Muscle of leg (tissue), 11 donors: ENCODE measurements around the gene ABLIM2. TPM values are rescaled to one million over a fixed set of nuclear protein-coding genes. Genes with fewer than 3 reads are reported as not detected.

Experiments
- DNase-seq: peaks from one replicate; pipeline ENCODE4 v3.0.0; 2013
- H3K27ac ChIP-seq: one replicate; pipeline ENCODE4 v1.5.1; 2013; ENCODE audit warnings: mild to moderate bottlenecking, low read length, control low read depth
- H3K27me3 ChIP-seq: one replicate; pipeline ENCODE4 v1.6.1; 2013; ENCODE audit warnings: low read length; ENCODE audit not compliant: control insufficient read depth, insufficient read depth
- H3K36me3 ChIP-seq: one replicate; pipeline ENCODE4 v1.6.1; 2013; ENCODE audit warnings: low read length; ENCODE audit not compliant: control insufficient read depth, insufficient read depth
- H3K4me1 ChIP-seq: one replicate; pipeline ENCODE4 v1.6.1; 2013; ENCODE audit warnings: low read length; ENCODE audit not compliant: control insufficient read depth, insufficient read depth
- H3K4me3 ChIP-seq: one replicate; pipeline ENCODE4 v1.5.1; 2013; ENCODE audit warnings: low read length, control low read depth
- H3K9me3 ChIP-seq: replicated peaks from 2 replicates; pipeline ENCODE4 v1.6.1; 2013; ENCODE audit warnings: low read depth, low read length; ENCODE audit not compliant: control insufficient read depth
- WGBS: methylation state at CpG from one replicate; pipeline ENCODE4 v1.1.5; 2013; ENCODE audit warnings: missing lambda C conversion rate; ENCODE audit not compliant: insufficient coverage; 5-methylcytosine and 5-hydroxymethylcytosine counted together
- polyA plus RNA-seq, 8 donors: library from polyadenylated mRNA; unstranded; fragments of 120-200 nt; gene quantifications; one replicate each; pipeline versions ENCODE4 v1.2.1 to v1.2.3, GENCODE V29; 2013; ENCODE audit warnings: inconsistent platforms in 1 of 8, low replicate concordance in 1 of 8; ENCODE audit not compliant: insufficient read length in 8 of 8, insufficient read depth in 1 of 8
- total RNA-seq: library from RNA; stranded (reverse); fragments of 120-200 nt; gene quantifications from one replicate; pipeline ENCODE4 v1.2.4, GENCODE V29; 2013

Gene ABLIM2
- total and polyA plus RNA-seq, 9 donors = 3.1 to 10.5 (median 5.7) TPM

DNA sequence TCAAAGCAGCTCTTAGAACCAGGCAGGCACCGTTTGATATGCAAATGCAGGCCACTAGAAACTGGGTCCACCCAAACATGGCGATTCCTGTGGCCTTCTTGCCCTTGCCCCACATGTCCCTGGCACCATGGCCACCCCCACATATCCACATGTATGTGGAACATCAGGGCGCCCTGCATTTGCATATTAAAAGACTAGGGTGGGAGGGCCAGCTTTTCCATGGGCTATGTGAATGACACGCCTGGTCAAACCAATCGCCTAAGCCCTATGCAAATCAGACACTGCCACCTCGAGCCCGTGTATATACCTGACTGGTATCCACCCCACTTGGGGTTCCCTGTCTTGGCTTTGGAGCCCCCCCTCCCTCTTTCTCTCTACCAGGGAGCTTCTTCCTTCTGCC lies 107.0 kb downstream of the ABLIM2 start:
- WGBS = 91% methylated on average over 7 of the region's 7 CpGs
- H3K4me3 ChIP-seq = no peak overlapping the region
- H3K4me1 ChIP-seq = peaks cover 19% of the 10 kb centered on the region
- peaks cover 22% of the 10 kb centered on the region for H3K27me3 ChIP-seq
- no peak for DNase-seq
- H3K36me3 ChIP-seq = no peaks in the 10 kb centered on the region
- peaks cover 12% of the 10 kb centered on the region for H3K9me3 ChIP-seq
- H3K27ac ChIP-seq = no peak overlapping the region

DNA sequence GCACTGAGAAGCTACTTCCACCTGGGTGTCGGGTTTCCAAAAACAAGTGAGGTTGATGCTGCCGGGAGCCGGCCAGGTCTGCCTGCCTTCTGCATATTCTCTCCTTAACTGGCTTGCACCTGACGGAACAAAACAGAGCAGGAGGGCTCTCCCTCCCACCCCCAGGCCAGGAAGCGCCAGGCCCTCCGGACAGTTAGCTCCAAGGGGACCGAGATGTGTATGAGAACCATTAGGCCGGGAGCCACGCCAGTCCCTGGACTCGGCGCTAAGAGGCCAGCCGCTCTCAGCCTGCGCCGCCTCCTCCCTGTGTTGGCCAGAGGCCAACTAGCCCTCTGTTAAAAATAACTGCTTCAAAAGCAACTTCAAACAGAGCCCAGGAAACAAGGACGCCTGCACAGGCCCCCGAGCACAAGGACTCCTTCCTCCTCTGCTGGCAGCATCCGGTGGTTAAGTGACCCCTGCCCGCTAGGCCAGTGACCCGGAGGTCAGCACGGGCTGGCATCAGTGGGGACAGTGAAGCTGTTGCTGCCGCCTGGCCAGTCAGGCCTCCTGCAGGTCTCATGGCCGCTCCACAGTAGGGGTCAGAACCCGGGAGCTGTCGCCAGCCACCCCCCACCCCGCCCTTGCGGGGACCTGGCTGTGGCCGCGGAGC lies 107.9 kb downstream of the ABLIM2 start:
- Histone ChIP-seq H3K36me3 (no peaks in the 10 kb centered on the region), H3K9me3 (peaks cover 12% of the 10 kb centered on the region), H3K4me3 (no peak overlapping the region), H3K27me3 (peaks cover 24% of the 10 kb centered on the region), H3K27ac (peak overlapping the region; percentile 55), H3K4me1 (peaks cover 19% of the 10 kb centered on the region)
- peak; percentile 88 for DNase-seq
- WGBS = 15% methylated on average over 19 of the region's 28 CpGs

DNA sequence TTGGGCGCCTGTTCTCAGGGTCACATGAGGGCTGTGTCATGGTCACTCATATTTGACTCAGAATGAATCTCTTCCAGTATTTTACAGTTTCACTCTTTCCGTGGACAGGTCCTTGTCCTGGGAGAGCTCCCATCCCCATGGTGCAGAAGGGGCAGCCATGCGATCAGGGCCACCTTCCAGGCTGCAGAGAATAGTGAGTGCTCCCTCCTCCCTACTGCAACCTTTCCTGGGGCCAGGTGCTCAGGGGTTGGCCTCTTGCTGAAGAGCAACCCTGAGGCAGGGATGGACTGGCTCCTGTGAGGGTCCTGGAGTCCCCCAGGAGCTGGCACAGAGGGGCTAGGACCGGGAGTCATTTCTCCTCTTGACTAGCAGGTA lies 108.4 kb downstream of the ABLIM2 start:
- H3K9me3 ChIP-seq = peaks cover 8% of the 10 kb centered on the region
- no peaks in the 10 kb centered on the region for H3K36me3 ChIP-seq
- no peak for DNase-seq
- no peak overlapping the region for H3K27ac ChIP-seq
- H3K4me1 ChIP-seq = peaks cover 19% of the 10 kb centered on the region
- H3K4me3 ChIP-seq = no peak overlapping the region
- WGBS = 72% methylated on average over 3 of the region's 4 CpGs
- peaks cover 25% of the 10 kb centered on the region for H3K27me3 ChIP-seq

DNA sequence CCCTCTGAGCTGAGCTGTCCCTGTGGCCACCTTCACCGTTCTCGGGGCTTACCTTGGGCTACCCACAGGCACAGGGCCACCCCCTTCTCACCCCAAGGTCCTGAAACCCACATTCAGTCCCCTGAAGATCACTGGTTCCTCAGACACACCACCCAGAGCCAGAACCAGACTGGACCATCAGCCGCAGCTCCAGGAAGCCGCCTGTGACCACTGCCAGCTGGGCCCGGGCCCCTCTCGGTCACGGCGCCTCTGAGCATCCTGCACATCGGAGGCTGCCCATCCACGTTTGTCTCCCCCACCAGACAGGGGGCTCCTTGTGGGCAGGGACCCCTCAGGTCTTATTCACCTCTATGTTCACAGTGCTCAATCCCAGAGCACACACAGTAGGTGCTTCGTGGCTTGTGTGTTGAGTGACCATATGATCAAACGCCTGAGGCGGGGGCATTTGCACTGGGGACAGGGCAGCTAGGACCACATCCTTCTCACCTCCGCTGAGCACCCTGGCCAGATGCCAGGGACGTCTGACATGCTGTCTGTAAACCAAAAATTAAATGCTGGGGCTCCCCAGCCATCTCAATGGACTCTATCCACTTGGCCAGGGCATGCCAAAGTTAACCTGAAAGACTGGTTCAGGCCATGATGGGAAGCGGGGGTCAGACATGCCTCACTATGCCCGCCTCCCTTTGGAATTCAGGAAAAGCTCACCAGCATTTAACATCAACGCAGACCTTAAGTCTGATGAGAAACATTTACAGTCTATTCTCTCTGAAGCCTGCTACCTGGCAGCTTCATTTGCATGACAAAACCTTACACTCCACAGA lies 109.5 kb downstream of the ABLIM2 start:
- Histone ChIP-seq H3K4me3 (no peak overlapping the region), H3K27ac (no peak overlapping the region), H3K27me3 (peaks cover 32% of the 10 kb centered on the region), H3K9me3 (no peaks in the 10 kb centered on the region), H3K4me1 (peaks cover 24% of the 10 kb centered on the region), H3K36me3 (no peaks in the 10 kb centered on the region)
- 81% methylated on average over 11 of the region's 18 CpGs for WGBS
- DNase-seq = no peak

DNA sequence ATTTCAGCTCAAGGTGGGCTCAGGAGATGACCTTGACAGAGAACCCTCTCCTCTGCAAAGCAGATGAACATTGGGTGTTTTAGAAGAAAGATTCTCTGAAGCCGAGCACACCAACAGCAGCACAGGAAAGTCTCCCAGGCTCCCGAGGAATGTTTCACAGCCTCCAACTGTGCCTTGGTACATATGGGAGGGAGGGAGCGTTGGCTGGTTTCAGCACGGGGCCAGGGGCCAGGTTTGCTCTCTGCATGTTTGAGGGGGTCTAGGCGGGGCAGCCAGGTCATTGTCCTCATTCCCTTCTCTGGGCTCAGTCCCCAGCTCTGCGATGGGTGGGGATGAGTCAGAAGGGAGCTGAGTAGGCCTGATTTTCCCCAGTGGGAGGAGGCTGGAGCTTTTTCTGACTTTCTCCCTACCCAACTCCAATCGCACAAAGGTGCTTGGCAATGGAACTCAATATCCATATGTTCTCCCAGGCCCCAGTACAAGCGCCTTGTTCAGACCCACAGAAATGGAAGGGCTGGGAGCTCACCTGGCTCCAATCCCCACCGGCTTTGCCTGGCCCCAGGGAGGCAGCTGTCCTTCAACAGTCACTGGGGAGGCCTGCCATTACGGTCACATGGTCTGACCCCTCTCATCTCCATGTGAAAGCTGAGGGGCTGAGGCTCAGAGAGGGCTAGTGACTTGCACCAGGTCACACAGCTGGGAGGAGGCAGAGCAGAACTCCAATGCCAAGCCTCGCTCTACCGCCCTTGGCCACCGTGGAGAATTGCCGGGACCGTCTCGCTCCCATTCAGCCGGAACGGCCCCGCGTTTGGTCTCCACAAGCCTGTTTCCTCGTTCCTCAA lies 110.6 kb downstream of the ABLIM2 start:
- Histone ChIP-seq H3K9me3 (no peaks in the 10 kb centered on the region), H3K4me1 (peaks cover 24% of the 10 kb centered on the region), H3K27ac (no peak overlapping the region), H3K36me3 (no peaks in the 10 kb centered on the region), H3K4me3 (no peak overlapping the region), H3K27me3 (peaks cover 29% of the 10 kb centered on the region)
- 81% methylated on average over 17 of the region's 21 CpGs for WGBS
- DNase-seq = no peak

DNA sequence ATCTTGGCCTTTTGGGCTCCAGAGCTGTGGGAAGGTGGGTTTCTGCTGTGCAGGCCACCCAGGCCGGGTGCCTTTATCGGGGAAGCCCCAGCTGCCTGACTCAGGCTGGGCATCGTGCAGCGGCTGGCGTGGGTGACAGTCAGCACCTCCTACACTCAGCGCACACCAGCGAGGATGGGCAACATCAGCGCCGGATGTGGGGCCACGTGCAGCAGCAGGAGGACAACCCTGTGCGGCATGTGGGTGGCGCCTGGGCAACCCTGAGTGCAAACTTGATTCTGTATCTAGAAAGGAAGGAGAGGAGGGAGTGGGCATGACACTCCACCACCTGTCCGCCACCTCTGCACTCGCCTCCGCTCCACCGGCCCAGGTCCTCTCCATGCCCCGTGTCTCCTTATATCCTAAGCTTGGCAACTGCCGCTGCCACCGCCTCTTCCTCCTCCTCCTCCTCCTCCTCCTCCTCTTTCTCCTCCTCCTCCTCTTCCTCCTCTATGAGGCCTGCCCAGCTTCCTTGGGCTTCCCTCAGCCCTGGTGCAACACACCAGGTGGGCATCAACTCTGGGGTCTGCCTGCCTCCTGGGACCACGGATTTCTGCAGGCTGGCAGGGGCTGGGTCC lies 111.6 kb downstream of the ABLIM2 start:
- Histone ChIP-seq H3K9me3 (no peaks in the 10 kb centered on the region), H3K4me1 (peaks cover 24% of the 10 kb centered on the region), H3K27ac (no peak overlapping the region), H3K36me3 (no peaks in the 10 kb centered on the region), H3K4me3 (no peak overlapping the region), H3K27me3 (peaks cover 27% of the 10 kb centered on the region)
- 91% methylated on average over 12 of the region's 20 CpGs for WGBS
- no peak for DNase-seq

DNA sequence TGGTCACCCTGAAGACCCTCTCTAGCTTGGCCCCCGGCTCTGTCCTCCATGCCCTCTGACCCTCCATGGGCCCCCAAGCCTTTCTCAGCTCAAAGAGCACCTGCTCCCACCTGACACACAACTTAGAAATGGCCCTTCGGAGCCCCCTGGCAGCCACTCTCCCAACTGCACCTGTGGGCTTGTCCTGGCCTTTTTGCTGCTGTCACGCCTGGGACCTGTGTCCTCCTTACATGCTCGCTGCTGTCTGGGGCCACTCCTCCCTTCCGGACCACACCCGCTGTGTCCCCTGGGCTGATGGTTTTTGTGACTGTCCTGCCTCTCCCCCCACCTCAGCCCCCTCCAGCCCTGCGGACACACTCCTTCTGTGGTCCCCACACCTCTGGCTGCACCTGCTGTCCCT lies 112.7 kb downstream of the ABLIM2 start:
- no peak for DNase-seq
- 78% methylated on average over 7 of the region's 7 CpGs for whole genome bisulfite sequencing
- Histone ChIP-seq H3K27ac (no peak overlapping the region), H3K9me3 (no peaks in the 10 kb centered on the region), H3K4me1 (peaks cover 19% of the 10 kb centered on the region), H3K36me3 (no peaks in the 10 kb centered on the region), H3K27me3 (peaks cover 27% of the 10 kb centered on the region), H3K4me3 (no peak overlapping the region)

DNA sequence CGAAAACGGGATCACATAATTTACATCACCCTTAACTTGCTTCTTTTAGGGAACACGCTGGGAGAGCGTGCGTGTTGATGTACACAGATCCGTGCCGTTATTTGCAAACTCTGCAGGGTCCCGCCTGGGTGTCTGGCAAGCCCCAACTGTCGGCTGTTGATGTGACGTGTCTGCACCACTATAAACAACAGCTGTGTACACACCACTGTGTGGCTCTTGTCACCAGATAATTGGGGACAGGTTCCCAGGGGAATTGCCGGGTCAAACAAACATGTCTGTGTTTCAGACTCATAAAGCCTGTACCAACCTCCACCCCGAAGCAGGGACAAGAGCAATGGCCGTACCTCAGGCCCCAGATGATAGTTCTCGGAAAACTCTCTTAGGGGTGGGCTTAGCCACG lies 113.9 kb downstream of the ABLIM2 start:
- Histone ChIP-seq H3K36me3 (no peaks in the 10 kb centered on the region), H3K4me1 (peaks cover 9% of the 10 kb centered on the region), H3K4me3 (no peak overlapping the region), H3K27me3 (peaks cover 24% of the 10 kb centered on the region), H3K27ac (no peak overlapping the region), H3K9me3 (no peaks in the 10 kb centered on the region)
- DNase-seq = peak; percentile 44
- 19% methylated on average over 12 of the region's 15 CpGs for WGBS

DNA sequence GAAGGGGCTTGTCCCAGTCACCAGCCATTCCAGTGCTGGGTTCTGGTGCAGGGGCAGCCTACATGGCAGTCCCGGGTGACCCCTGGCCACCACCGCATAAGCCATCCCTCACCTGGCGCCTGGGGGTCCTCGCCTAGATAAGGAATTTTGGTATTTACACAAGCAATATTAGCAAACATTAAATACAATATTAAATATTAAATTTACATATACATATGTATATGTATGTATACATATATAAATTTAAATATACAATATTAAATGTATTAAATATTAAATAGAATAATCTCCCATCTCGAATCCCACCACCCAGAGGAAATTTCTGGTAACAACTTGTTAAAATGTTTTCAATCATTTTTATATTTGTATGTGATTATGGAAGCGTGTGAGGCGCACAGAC lies 114.4 kb downstream of the ABLIM2 start:
- WGBS = no CpG with 5 or more reads among the region's 7 CpGs
- Histone ChIP-seq H3K27me3 (peaks cover 26% of the 10 kb centered on the region), H3K27ac (no peak overlapping the region), H3K9me3 (no peaks in the 10 kb centered on the region), H3K4me1 (peaks cover 9% of the 10 kb centered on the region), H3K36me3 (no peaks in the 10 kb centered on the region), H3K4me3 (no peak overlapping the region)
- no peak for DNase-seq

DNA sequence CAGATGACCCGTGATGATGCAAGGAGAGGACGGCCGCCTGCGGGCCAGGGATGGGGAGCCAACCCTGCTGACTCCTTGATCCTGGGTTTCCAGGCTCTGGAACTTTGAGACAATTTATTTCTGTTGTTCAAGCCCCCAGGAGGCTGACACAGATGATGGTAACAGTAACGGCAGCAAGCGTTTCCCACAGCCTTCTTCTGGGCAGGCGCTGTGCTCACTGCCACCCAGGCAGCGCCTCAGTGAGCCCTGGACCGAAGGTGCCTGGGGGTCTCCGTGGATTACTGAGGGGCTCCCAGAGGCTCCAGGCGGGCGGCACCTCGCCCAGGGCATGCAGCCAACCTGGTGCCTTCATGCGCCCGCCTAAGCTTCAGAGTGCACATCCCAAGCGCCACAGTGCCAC lies 115.0 kb downstream of the ABLIM2 start:
- peaks cover 9% of the 10 kb centered on the region for H3K4me1 ChIP-seq
- peaks cover 27% of the 10 kb centered on the region for H3K27me3 ChIP-seq
- H3K27ac ChIP-seq = no peak overlapping the region
- no peaks in the 10 kb centered on the region for H3K9me3 ChIP-seq
- 78% methylated on average over 16 of the region's 16 CpGs for WGBS
- DNase-seq = no peak
- no peaks in the 10 kb centered on the region for H3K36me3 ChIP-seq
- no peak overlapping the region for H3K4me3 ChIP-seq
